Measurements from ENCODE around the gene TTYH1.

GRCh38 chr19:54414156-54414555 lies 1.1 kb upstream of the TTYH1 start:
- TF ChIP-seq, protein P1, sequence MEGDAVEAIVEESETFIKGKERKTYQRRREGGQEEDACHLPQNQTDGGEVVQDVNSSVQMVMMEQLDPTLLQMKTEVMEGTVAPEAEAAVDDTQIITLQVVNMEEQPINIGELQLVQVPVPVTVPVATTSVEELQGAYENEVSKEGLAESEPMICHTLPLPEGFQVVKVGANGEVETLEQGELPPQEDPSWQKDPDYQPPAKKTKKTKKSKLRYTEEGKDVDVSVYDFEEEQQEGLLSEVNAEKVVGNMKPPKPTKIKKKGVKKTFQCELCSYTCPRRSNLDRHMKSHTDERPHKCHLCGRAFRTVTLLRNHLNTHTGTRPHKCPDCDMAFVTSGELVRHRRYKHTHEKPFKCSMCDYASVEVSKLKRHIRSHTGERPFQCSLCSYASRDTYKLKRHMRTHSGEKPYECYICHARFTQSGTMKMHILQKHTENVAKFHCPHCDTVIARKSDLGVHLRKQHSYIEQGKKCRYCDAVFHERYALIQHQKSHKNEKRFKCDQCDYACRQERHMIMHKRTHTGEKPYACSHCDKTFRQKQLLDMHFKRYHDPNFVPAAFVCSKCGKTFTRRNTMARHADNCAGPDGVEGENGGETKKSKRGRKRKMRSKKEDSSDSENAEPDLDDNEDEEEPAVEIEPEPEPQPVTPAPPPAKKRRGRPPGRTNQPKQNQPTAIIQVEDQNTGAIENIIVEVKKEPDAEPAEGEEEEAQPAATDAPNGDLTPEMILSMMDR (IDR thresholded peaks at IDR 0.05), result no peak
- TF ChIP-seq POLR2A (IDR thresholded peaks at IDR 0.05), result no peak

Data from testis (tissue), 2 donors.